GM12874 (cell line): Measurements from ENCODE around the gene DAPK3.

Experiments
- TF ChIP-seq, protein P1 (sequence below): IDR thresholded peaks from 2 replicates; pipeline ENCODE4 v1.5.1; 2011; ENCODE audit warnings: low read depth, mild to moderate bottlenecking, control low read depth, low read length, moderate library complexity; ENCODE audit not compliant: insufficient read depth

The DAPK3 gene

DNA sequence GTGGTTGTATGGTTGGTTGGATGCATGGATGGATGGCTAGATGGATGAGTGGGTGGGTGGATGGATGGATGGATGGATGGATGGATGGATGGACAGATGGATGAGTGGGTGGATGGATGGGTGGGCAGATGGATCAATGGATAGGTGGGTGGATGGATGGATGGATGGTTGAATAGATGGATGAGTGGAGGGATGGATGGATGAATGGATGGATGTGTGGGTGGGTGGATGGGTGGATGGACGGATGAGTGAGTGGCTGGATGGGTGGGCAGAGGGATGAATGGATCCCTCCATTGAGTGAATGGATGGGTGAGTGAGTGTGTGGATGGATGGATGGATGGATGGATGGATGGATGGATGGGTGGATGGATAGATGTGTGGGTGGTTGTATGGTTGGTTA lies 47.0 kb downstream of the DAPK3 start:
- TF ChIP-seq, protein P1, sequence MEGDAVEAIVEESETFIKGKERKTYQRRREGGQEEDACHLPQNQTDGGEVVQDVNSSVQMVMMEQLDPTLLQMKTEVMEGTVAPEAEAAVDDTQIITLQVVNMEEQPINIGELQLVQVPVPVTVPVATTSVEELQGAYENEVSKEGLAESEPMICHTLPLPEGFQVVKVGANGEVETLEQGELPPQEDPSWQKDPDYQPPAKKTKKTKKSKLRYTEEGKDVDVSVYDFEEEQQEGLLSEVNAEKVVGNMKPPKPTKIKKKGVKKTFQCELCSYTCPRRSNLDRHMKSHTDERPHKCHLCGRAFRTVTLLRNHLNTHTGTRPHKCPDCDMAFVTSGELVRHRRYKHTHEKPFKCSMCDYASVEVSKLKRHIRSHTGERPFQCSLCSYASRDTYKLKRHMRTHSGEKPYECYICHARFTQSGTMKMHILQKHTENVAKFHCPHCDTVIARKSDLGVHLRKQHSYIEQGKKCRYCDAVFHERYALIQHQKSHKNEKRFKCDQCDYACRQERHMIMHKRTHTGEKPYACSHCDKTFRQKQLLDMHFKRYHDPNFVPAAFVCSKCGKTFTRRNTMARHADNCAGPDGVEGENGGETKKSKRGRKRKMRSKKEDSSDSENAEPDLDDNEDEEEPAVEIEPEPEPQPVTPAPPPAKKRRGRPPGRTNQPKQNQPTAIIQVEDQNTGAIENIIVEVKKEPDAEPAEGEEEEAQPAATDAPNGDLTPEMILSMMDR = no peak

DNA sequence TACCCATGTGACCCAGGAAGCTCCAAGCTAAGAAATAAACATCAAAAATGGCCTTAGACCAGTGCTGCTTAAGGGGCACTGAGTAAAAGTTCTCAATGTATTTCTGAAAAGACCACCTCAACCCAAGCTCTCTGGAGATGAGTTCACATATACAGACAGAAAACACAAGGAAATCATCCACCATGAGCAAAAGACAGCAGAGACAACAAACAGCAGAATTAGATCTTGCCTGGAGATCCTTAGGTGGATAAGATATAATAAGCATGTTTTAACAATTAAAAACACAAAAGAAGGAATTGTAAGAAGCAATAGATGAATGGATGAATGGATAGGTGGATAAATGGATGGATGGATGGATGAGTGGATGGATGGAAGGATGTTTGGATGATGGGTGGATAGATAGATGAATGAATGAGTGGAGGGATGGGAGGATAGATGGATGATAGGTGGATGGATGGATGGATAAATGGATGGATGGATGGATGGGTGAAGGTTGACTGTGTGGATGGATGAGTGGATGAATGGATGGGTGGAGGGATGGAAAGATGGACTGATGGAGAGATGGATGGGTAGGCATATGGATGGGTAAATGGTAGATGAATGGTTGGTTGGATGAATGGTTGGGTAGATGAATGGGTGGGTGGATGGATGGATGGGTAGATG lies 47.7 kb downstream of the DAPK3 start:
- TF ChIP-seq, protein P1 = no peak

DNA sequence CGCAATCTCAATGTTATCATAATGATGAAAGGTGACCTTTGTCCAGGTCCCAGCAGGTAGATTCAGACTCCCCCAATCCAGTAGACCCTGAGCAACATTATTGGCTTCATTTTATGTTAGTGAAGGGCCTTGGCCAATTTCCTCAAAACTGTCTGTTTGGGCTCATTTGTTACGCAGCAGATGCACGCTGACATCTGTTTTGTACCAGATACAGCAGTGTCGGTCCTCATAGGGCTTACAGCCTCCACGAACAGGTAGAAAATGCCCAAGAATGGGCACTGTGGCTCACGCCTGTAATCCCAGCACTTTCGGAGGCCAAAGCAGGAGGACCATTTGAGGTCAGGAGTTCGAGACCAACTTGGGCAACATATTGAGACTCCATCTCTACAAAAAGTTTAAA lies 51.1 kb downstream of the DAPK3 start:
- TF ChIP-seq, protein P1 = no peak

DNA sequence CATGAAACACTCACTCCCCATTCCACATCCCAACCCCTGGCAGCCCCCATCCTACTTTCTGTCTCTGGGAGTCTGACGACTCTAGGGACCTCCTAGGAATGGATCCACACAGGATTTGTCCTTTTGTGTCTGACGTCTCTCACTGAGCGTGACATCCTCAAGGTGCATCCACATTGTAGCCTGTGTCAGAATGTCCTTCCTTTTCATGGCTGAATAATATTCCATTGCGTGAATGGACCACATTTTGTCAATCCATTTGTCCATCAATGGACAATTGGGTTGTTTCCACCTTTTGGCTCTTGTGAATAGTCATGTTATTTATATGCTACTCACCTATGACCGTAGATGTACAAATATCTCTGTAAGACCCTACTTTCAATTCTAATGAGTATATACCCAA lies 54.9 kb downstream of the DAPK3 start:
- TF ChIP-seq, protein P1 = no peak

DNA sequence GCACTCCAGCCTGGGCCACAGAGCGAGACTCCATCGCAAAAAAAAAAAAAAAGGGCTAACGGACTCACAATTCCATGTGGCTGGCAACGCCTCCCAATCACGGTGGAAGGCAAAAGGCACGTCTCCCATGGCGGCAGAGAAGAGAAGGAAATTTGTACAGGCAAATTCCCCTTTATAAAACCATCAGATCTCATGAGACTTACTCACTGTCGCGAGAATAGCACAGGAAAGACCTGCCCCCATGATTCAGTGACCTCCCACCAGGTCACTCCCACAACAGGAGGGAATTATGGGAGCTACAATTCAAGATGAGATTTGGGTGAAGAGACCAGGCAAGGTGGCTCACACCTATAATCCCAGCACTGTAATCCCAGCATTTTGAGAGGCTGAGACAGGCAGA lies 56.7 kb downstream of the DAPK3 start:
- TF ChIP-seq, protein P1 = no peak

DNA sequence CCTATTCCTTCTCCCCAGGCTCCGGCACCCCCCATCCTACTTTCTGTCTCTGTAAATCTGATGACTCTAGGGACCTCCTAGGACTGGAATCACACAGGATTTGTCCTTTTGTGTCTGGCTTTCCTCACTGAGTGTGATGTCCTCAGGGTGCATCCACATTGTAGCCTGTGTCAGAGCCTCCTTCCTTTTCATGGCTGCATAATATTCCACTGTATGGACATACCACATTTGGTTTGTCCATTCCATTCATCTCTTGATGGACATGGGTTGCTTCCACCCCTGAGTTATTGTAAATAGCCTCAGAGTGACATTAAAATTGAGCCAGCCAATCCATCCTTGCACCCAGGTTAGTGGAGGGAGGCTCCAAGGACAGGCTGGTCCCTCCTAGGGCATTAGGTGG lies 60.8 kb downstream of the DAPK3 start:
- TF ChIP-seq, protein P1 = no peak
